Measurements from ENCODE around the gene ITGA2B. TPM values are rescaled to one million over a fixed set of nuclear protein-coding genes. Genes with fewer than 3 reads are reported as not detected.

Gene ITGA2B
- total and polyA plus RNA-seq, 7 experiments from 2014 or later, result 0.43 to 19.7 (median 0.67) TPM; not detected in 2

- ATAC-seq (no peak), DNase-seq (no peak)
- H3K36me3 Mint-ChIP-seq, result peaks cover 0 to 7% (median 0%) of the 10 kb centered on the region in 5 donors
- CTCF ChIA-PET, result no interaction called here
- no peaks in the 10 kb centered on the region for H3K27me3 ChIP-seq (ENCODE audit: control insufficient read depth in 2 of 2, insufficient read depth in 2 of 2, low read length in 2 of 2)
- peaks cover 4 to 15% (median 13%) of the 10 kb centered on the region in 5 donors for H3K27me3 Mint-ChIP-seq
- no peaks in the 10 kb centered on the region for H3K9me3 ChIP-seq (ENCODE audit: control insufficient read depth in 2 of 3, low read length in 3 of 3)
- POLR2A ChIA-PET, result interaction anchor here (1.5 kb wide), 1 partner anchor 10 kb away, joined by 4 read pairs; no protein-coding TSS in a partner anchor
- H3K27ac Mint-ChIP-seq, result no peak overlapping the region
- H3K4me3 ChIP-seq (ENCODE audit: low read length), result no peak overlapping the region
- peaks cover 5 to 20% (median 12%) of the 10 kb centered on the region in 7 donors for H3K4me1 Mint-ChIP-seq
- H3K9me3 Mint-ChIP-seq, result peaks cover 0 to 5% (median 0%) of the 10 kb centered on the region in 11 donors
- no peak overlapping the region for H3K4me3 Mint-ChIP-seq
- H3K27ac ChIP-seq (ENCODE audit: low read depth, low read length), result no peak overlapping the region
- peaks cover 4 to 7% of the 10 kb centered on the region in 2 donors for H3K4me1 ChIP-seq (ENCODE audit: control insufficient read depth in 2 of 2, insufficient read depth in 2 of 2, low read length in 2 of 2)
- no peaks in the 10 kb centered on the region for H3K36me3 ChIP-seq (ENCODE audit: control insufficient read depth in 2 of 3, insufficient read depth in 3 of 3, low read length in 3 of 3)
- intact Hi-C loops (cut with micrococcal nuclease), result no loop called here
These were observed 911 bp upstream of the ITGA2B start for GRCh38 chr17:44390250-44390870.

GRCh38 chr17:44389723-44390202, 314 bp upstream of the ITGA2B start:
- peak; percentile 36 for ATAC-seq
- Mint-ChIP-seq H3K27ac (peak overlapping the region in 1 of 9 donors; percentile 74), H3K36me3 (peaks cover 0 to 7% (median 0%) of the 10 kb centered on the region in 5 donors), H3K4me1 (peaks cover 5 to 22% (median 12%) of the 10 kb centered on the region in 7 donors), H3K4me3 (no peak overlapping the region), H3K9me3 (peaks cover 0 to 5% (median 0%) of the 10 kb centered on the region in 11 donors), H3K27me3 (peaks cover 4 to 15% (median 13%) of the 10 kb centered on the region in 5 donors)
- peaks cover 4 to 7% of the 10 kb centered on the region in 2 donors for H3K4me1 ChIP-seq (ENCODE audit: control insufficient read depth in 2 of 2, insufficient read depth in 2 of 2, low read length in 2 of 2)
- no peak overlapping the region for H3K27ac ChIP-seq (ENCODE audit: low read depth, low read length)
- no peaks in the 10 kb centered on the region for H3K9me3 ChIP-seq (ENCODE audit: control insufficient read depth in 2 of 3, low read length in 3 of 3)
- no peaks in the 10 kb centered on the region for H3K36me3 ChIP-seq (ENCODE audit: control insufficient read depth in 2 of 3, insufficient read depth in 3 of 3, low read length in 3 of 3)
- CTCF ChIA-PET, result no interaction called here
- no peak overlapping the region for H3K4me3 ChIP-seq (ENCODE audit: low read length)
- POLR2A ChIA-PET, result interaction anchor here (1.5 kb wide), 1 partner anchor 9 kb away, joined by 4 read pairs; no protein-coding TSS in a partner anchor
- no peak for DNase-seq
- no peaks in the 10 kb centered on the region for H3K27me3 ChIP-seq (ENCODE audit: control insufficient read depth in 2 of 2, insufficient read depth in 2 of 2, low read length in 2 of 2)
- intact Hi-C loops (cut with micrococcal nuclease), result no loop called here

DNA sequence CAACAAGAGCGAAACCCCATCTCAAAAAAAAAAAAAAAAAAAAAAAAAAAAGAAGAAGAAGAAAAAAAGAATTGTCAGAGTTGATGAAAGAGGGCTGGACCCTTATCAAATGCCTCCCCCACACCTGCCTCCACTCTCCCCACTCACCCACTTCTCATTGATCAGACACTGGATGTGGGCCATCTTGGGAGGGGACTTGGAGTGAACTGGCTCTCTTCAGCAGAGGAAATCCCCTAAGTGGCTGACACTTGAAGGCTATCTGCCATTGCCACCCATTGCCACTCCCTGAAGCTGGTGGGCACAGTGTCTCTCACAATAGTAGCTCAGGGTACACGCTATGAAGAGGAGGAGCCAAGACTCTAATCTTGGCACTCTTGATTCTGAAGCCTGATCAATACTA, 1.6 kb downstream of the ITGA2B start:
- H3K27ac Mint-ChIP-seq, result peak overlapping the region in 1 of 9 donors; percentile 38
- Histone ChIP-seq H3K4me3 (ENCODE audit: low read length) (no peak overlapping the region), H3K36me3 (ENCODE audit: control insufficient read depth in 2 of 3, insufficient read depth in 3 of 3, low read length in 3 of 3) (no peaks in the 10 kb centered on the region), H3K9me3 (ENCODE audit: control insufficient read depth in 2 of 3, low read length in 3 of 3) (no peaks in the 10 kb centered on the region), H3K27ac (ENCODE audit: low read depth, low read length) (no peak overlapping the region), H3K27me3 (ENCODE audit: control insufficient read depth in 2 of 2, insufficient read depth in 2 of 2, low read length in 2 of 2) (no peaks in the 10 kb centered on the region), H3K4me1 (ENCODE audit: control insufficient read depth in 2 of 2, insufficient read depth in 2 of 2, low read length in 2 of 2) (peaks cover 4 to 7% of the 10 kb centered on the region in 2 donors)
- no peak for DNase-seq
- ChIA-PET CTCF (interaction anchor here (0.6 kb wide), 1 partner anchor 360 kb away, joined by 3 read pairs; no protein-coding TSS in a partner anchor), POLR2A (no interaction called here)
- ATAC-seq, result no peak
- H3K4me3 Mint-ChIP-seq, result peak overlapping the region in 3 of 10 donors; percentile 15 to 41 (median 35)
- peaks cover 0 to 4% (median 0%) of the 10 kb centered on the region in 11 donors for H3K9me3 Mint-ChIP-seq
- intact Hi-C loops (cut with micrococcal nuclease), result no loop called here
- H3K4me1 Mint-ChIP-seq, result peaks cover 5 to 19% (median 12%) of the 10 kb centered on the region in 7 donors
- peaks cover 4 to 25% (median 14%) of the 10 kb centered on the region in 5 donors for H3K27me3 Mint-ChIP-seq
- H3K36me3 Mint-ChIP-seq, result peaks cover 0 to 7% (median 0%) of the 10 kb centered on the region in 5 donors

- peaks cover 0 to 7% (median 0%) of the 10 kb centered on the region in 5 donors for H3K36me3 Mint-ChIP-seq
- Histone ChIP-seq H3K36me3 (ENCODE audit: control insufficient read depth in 2 of 3, insufficient read depth in 3 of 3, low read length in 3 of 3) (no peaks in the 10 kb centered on the region), H3K27me3 (ENCODE audit: control insufficient read depth in 2 of 2, insufficient read depth in 2 of 2, low read length in 2 of 2) (no peaks in the 10 kb centered on the region), H3K4me3 (ENCODE audit: low read length) (peak overlapping the region; percentile 66), H3K27ac (ENCODE audit: low read depth, low read length) (no peak overlapping the region), H3K4me1 (ENCODE audit: control insufficient read depth in 2 of 2, insufficient read depth in 2 of 2, low read length in 2 of 2) (peaks cover 4 to 7% of the 10 kb centered on the region in 2 donors), H3K9me3 (ENCODE audit: control insufficient read depth in 2 of 3, low read length in 3 of 3) (no peaks in the 10 kb centered on the region)
- ATAC-seq (no peak), DNase-seq (no peak)
- H3K4me1 Mint-ChIP-seq, result peaks cover 5 to 19% (median 12%) of the 10 kb centered on the region in 7 donors
- H3K4me3 Mint-ChIP-seq, result peak overlapping the region; percentile 71 to 83 (median 78)
- H3K9me3 Mint-ChIP-seq, result peaks cover 0 to 4% (median 0%) of the 10 kb centered on the region in 11 donors
- intact Hi-C loops (cut with micrococcal nuclease), result no loop called here
- POLR2A ChIA-PET, result interaction anchor here (0.6 kb wide), 1 partner anchor 25 kb away, joined by 3 read pairs; no protein-coding TSS in a partner anchor
- H3K27ac Mint-ChIP-seq, result peak overlapping the region in 2 of 9 donors; percentile 17 to 64
- CTCF ChIA-PET, result no interaction called here
- H3K27me3 Mint-ChIP-seq, result peaks cover 4 to 31% (median 15%) of the 10 kb centered on the region in 5 donors
These were observed 3.3 kb downstream of the ITGA2B start for GRCh38 chr17:44386182-44386525.

- Histone ChIP-seq H3K4me3 (ENCODE audit: low read length) (peak overlapping the region; percentile 66), H3K4me1 (ENCODE audit: control insufficient read depth in 2 of 2, insufficient read depth in 2 of 2, low read length in 2 of 2) (peaks cover 4 to 7% of the 10 kb centered on the region in 2 donors), H3K36me3 (ENCODE audit: control insufficient read depth in 2 of 3, insufficient read depth in 3 of 3, low read length in 3 of 3) (no peaks in the 10 kb centered on the region), H3K27me3 (ENCODE audit: control insufficient read depth in 2 of 2, insufficient read depth in 2 of 2, low read length in 2 of 2) (no peaks in the 10 kb centered on the region), H3K27ac (ENCODE audit: low read depth, low read length) (peak overlapping the region; percentile 24), H3K9me3 (ENCODE audit: control insufficient read depth in 2 of 3, low read length in 3 of 3) (no peaks in the 10 kb centered on the region)
- Mint-ChIP-seq H3K27me3 (peaks cover 4 to 31% (median 15%) of the 10 kb centered on the region in 5 donors), H3K36me3 (peaks cover 0 to 7% (median 0%) of the 10 kb centered on the region in 5 donors), H3K27ac (peak overlapping the region in 2 of 9 donors; percentile 17 to 46), H3K4me3 (peak overlapping the region; percentile 71 to 83 (median 79)), H3K9me3 (peaks cover 0 to 4% (median 0%) of the 10 kb centered on the region in 11 donors), H3K4me1 (peaks cover 5 to 19% (median 12%) of the 10 kb centered on the region in 7 donors)
- CTCF ChIA-PET, result no interaction called here
- intact Hi-C loops (cut with micrococcal nuclease), result loop anchor here (1.0 to 2.0 kb wide), 3 partner anchors 22 to 41 kb away; partner anchors contain the start of genes GRN (in 2 of the 2) and FAM171A2 (in 1 of the 2)
- DNase-seq (peak; percentile 66 to 91 (median 78)), ATAC-seq (peak; percentile 92)
- POLR2A ChIA-PET, result interaction anchor here (1.0 kb wide), 1 partner anchor 901 kb away, joined by 3 read pairs; the partner anchor contains the start of gene DHX8
These were observed 3.9 kb downstream of the ITGA2B start for GRCh38 chr17:44385287-44386181.

GRCh38 chr17:44384823-44385286, 4.6 kb downstream of the ITGA2B start:
- CTCF ChIA-PET, result no interaction called here
- Mint-ChIP-seq H3K36me3 (peaks cover 0 to 4% (median 0%) of the 10 kb centered on the region in 5 donors), H3K4me1 (peaks cover 5 to 16% (median 12%) of the 10 kb centered on the region in 7 donors), H3K27ac (peak overlapping the region in 3 of 9 donors; percentile 17 to 72 (median 51)), H3K9me3 (peaks cover 0 to 4% (median 0%) of the 10 kb centered on the region in 11 donors), H3K27me3 (peaks cover 4 to 31% (median 14%) of the 10 kb centered on the region in 5 donors), H3K4me3 (peak overlapping the region; percentile 71 to 83 (median 79))
- H3K36me3 ChIP-seq (ENCODE audit: control insufficient read depth in 2 of 3, insufficient read depth in 3 of 3, low read length in 3 of 3), result no peaks in the 10 kb centered on the region
- H3K9me3 ChIP-seq (ENCODE audit: control insufficient read depth in 2 of 3, low read length in 3 of 3), result no peaks in the 10 kb centered on the region
- intact Hi-C loops (cut with micrococcal nuclease), result loop anchor here (1.0 to 2.0 kb wide), 3 partner anchors 22 to 40 kb away; partner anchors contain the start of genes GRN (in 2 of the 2) and FAM171A2 (in 1 of the 2)
- peak overlapping the region; percentile 43 for H3K4me3 ChIP-seq (ENCODE audit: low read length)
- peaks cover 4 to 7% of the 10 kb centered on the region in 2 donors for H3K4me1 ChIP-seq (ENCODE audit: control insufficient read depth in 2 of 2, insufficient read depth in 2 of 2, low read length in 2 of 2)
- DNase-seq (peak in 1 of 9 donors; percentile 23), ATAC-seq (no peak)
- POLR2A ChIA-PET, result interaction anchor here (1.0 kb wide), 1 partner anchor 901 kb away, joined by 3 read pairs; the partner anchor contains the start of gene DHX8
- peak overlapping the region; percentile 5 for H3K27ac ChIP-seq (ENCODE audit: low read depth, low read length)
- H3K27me3 ChIP-seq (ENCODE audit: control insufficient read depth in 2 of 2, insufficient read depth in 2 of 2, low read length in 2 of 2), result no peaks in the 10 kb centered on the region
